ENCODE data around the gene TM9SF3.

- TF ChIP-seq, protein P1, sequence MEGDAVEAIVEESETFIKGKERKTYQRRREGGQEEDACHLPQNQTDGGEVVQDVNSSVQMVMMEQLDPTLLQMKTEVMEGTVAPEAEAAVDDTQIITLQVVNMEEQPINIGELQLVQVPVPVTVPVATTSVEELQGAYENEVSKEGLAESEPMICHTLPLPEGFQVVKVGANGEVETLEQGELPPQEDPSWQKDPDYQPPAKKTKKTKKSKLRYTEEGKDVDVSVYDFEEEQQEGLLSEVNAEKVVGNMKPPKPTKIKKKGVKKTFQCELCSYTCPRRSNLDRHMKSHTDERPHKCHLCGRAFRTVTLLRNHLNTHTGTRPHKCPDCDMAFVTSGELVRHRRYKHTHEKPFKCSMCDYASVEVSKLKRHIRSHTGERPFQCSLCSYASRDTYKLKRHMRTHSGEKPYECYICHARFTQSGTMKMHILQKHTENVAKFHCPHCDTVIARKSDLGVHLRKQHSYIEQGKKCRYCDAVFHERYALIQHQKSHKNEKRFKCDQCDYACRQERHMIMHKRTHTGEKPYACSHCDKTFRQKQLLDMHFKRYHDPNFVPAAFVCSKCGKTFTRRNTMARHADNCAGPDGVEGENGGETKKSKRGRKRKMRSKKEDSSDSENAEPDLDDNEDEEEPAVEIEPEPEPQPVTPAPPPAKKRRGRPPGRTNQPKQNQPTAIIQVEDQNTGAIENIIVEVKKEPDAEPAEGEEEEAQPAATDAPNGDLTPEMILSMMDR (conservative IDR thresholded peaks at IDR 0.05; ENCODE audit: low read depth, low read length), result no peak
- TF ChIP-seq RCOR1 (IDR thresholded peaks at IDR 0.05; ENCODE audit: insufficient replicate concordance, low read length) (no peak), CHD1 (IDR thresholded peaks at IDR 0.05; ENCODE audit: low read depth, low read length) (no peak), FOS (IDR thresholded peaks at IDR 0.05; ENCODE audit: low read depth, low read length) (no peak), SMC3 (IDR thresholded peaks at IDR 0.05; ENCODE audit: low read depth, low read length) (no peak), RFX5 (IDR thresholded peaks at IDR 0.05; ENCODE audit: low read depth, low read length) (no peak), NFE2L2 (IDR thresholded peaks at IDR 0.05; ENCODE audit: low read depth, low read length) (no peak), POLR2A (IDR thresholded peaks at IDR 0.05; ENCODE audit: low read depth, low read length) (no peak)
- TF ChIP-seq, protein P2, sequence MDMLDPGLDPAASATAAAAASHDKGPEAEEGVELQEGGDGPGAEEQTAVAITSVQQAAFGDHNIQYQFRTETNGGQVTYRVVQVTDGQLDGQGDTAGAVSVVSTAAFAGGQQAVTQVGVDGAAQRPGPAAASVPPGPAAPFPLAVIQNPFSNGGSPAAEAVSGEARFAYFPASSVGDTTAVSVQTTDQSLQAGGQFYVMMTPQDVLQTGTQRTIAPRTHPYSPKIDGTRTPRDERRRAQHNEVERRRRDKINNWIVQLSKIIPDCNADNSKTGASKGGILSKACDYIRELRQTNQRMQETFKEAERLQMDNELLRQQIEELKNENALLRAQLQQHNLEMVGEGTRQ (IDR thresholded peaks at IDR 0.05; ENCODE audit: low read depth, low read length), result no peak
These were observed 1.3 kb upstream of the TM9SF3 start for GRCh38 chr10:96588060-96588554.
